Fibroblast of lung (primary cell): ENCODE results near the gene MYO1D. TPM values are rescaled to one million over a fixed set of nuclear protein-coding genes. Genes with fewer than 3 reads are reported as not detected.

Source experiments
- DNase-seq, 2 donors: peaks; one replicate each; pipeline versions ENCODE4 v3.0.0 to v3.0.0-alpha.2; 2010; ENCODE audit warnings: low read depth in 2 of 2
- H2AFZ ChIP-seq: 2 replicates; pipeline ENCODE4 v1.5.1; 2012; ENCODE audit warnings: low read length, control low read depth, inconsistent platforms
- H3K27ac ChIP-seq: 2 replicates; pipeline ENCODE4 v1.5.1; 2011; ENCODE audit warnings: low read length, control low read depth; ENCODE audit not compliant: insufficient read depth
- H3K27me3 ChIP-seq: 2 replicates; pipeline ENCODE4 v1.5.1; 2011; ENCODE audit warnings: mild to moderate bottlenecking, low read length; ENCODE audit not compliant: control insufficient read depth, insufficient read depth
- H3K36me3 ChIP-seq: 2 replicates; pipeline ENCODE4 v1.5.1; 2011; ENCODE audit warnings: low read length; ENCODE audit not compliant: control insufficient read depth, insufficient read depth
- H3K4me1 ChIP-seq: 2 replicates; pipeline ENCODE4 v1.5.1; 2011; ENCODE audit warnings: low read length; ENCODE audit not compliant: control insufficient read depth, insufficient read depth; ENCODE audit errors: extremely low read depth
- H3K4me2 ChIP-seq: 2 replicates; pipeline ENCODE4 v1.5.1; 2011; ENCODE audit warnings: low read length, control low read depth; ENCODE audit not compliant: insufficient read depth; ENCODE audit errors: extremely low read depth
- H3K4me3 ChIP-seq, 4 experiments: fragments of 200-600 bp in 1 of 4; sonication (generic) in 1 of 4; replicated peaks in 1 of 4; 2 replicates each; pipeline ENCODE4 v1.5.1; 2011 to 2016; ENCODE audit warnings: low read length in 4 of 4, low read depth in 3 of 4, mild to moderate bottlenecking in 3 of 4, control low read depth in 2 of 4, inconsistent platforms in 1 of 4, mixed read lengths in 1 of 4; ENCODE audit not compliant: insufficient read depth in 1 of 4; ENCODE audit errors: control extremely low read depth in 1 of 4
- H3K79me2 ChIP-seq: 2 replicates; pipeline ENCODE4 v1.5.1; 2012; ENCODE audit warnings: mild to moderate bottlenecking, low read length, inconsistent platforms; ENCODE audit not compliant: control insufficient read depth, insufficient read depth
- H3K9ac ChIP-seq: 2 replicates; pipeline ENCODE4 v1.5.1; 2011; ENCODE audit warnings: mild to moderate bottlenecking, low read length, control low read depth; ENCODE audit not compliant: insufficient read depth
- H3K9me3 ChIP-seq: 2 replicates; pipeline ENCODE4 v1.5.1; 2012; ENCODE audit warnings: low read depth, low read length; ENCODE audit not compliant: control insufficient read depth, insufficient read depth
- H4K20me1 ChIP-seq: 2 replicates; pipeline ENCODE4 v1.5.1; 2011; ENCODE audit warnings: low read length; ENCODE audit not compliant: control insufficient read depth, insufficient read depth; ENCODE audit errors: extremely low read depth
- EZH2 ChIP-seq: IDR thresholded peaks from 2 replicates; pipeline ENCODE4 v1.5.1; 2012; ENCODE audit warnings: low read length, control low read depth, mild to moderate bottlenecking; ENCODE audit errors: missing control alignments
- polyA plus RNA-seq, 2 donors: library from polyadenylated mRNA; depleted of rRNA in 1 of 2; stranded (reverse) in 1 of 2; unstranded in 1 of 2; fragments of >200 nt; gene quantifications; 2 replicates each; pipeline ENCODE4 v1.2.1, GENCODE V29; 2011 to 2012; ENCODE audit warnings: missing spikeins in 1 of 2
- total RNA-seq: library from RNA; depleted of rRNA; stranded (reverse); fragments of >200 nt; gene quantifications from 2 replicates; pipeline ENCODE4 v1.2.1, GENCODE V29; 2014
- TF ChIP-seq, protein P1 (sequence below), 2 donors: IDR thresholded peaks in 1 of 2; conservative IDR thresholded peaks in 1 of 2; 1 replicate in 1 of 2; 2 replicates in 1 of 2; pipeline ENCODE4 v1.5.1; 2011 to 2012; ENCODE audit warnings: low read length in 2 of 2, control low read depth in 1 of 2, inconsistent platforms in 1 of 2, low read depth in 1 of 2, mild to moderate bottlenecking in 1 of 2

MYO1D gene
- total and polyA plus RNA-seq, 2 donors (not counting 1 experiment from before 2014, with no cell fraction given): 35.0 to 46.6 TPM

DNA sequence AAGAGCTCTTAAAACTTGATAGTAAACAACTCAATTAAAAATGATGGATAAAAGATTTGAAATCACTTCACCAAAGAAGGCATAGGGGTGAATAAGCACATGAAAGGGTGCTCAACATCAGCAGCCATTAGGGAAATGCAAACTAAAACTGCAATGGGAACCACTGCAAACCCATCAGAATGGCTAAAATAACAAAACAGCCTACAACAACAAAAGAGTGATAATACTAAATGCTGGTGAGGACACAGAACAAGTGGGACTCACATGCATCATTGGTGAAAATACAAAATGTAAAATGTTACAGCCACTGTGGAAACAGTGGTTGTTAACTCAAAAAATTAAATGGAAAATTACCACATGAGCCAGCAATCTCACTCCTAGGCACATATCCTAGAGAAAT is 268.7 kb downstream of the MYO1D start:
- Histone ChIP-seq H4K20me1 (no peaks in the 10 kb centered on the region), H3K79me2 (no peaks in the 10 kb centered on the region), H3K27ac (no peak overlapping the region), H3K36me3 (no peaks in the 10 kb centered on the region), H3K4me2 (no peak overlapping the region), H3K9ac (no peak overlapping the region), H3K4me3 (no peak overlapping the region), H2AFZ (no peak overlapping the region), H3K27me3 (no peaks in the 10 kb centered on the region), H3K9me3 (no peaks in the 10 kb centered on the region), H3K4me1 (no peaks in the 10 kb centered on the region)
- no peak for DNase-seq
- TF ChIP-seq, protein P1, sequence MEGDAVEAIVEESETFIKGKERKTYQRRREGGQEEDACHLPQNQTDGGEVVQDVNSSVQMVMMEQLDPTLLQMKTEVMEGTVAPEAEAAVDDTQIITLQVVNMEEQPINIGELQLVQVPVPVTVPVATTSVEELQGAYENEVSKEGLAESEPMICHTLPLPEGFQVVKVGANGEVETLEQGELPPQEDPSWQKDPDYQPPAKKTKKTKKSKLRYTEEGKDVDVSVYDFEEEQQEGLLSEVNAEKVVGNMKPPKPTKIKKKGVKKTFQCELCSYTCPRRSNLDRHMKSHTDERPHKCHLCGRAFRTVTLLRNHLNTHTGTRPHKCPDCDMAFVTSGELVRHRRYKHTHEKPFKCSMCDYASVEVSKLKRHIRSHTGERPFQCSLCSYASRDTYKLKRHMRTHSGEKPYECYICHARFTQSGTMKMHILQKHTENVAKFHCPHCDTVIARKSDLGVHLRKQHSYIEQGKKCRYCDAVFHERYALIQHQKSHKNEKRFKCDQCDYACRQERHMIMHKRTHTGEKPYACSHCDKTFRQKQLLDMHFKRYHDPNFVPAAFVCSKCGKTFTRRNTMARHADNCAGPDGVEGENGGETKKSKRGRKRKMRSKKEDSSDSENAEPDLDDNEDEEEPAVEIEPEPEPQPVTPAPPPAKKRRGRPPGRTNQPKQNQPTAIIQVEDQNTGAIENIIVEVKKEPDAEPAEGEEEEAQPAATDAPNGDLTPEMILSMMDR (conservative IDR thresholded peaks at IDR 0.05 in 1 of 2, IDR thresholded peaks at IDR 0.05 in 1 of 2; ENCODE audit: low read depth in 1 of 2, low read length in 2 of 2): no peak
- no peak for TF ChIP-seq EZH2

DNA sequence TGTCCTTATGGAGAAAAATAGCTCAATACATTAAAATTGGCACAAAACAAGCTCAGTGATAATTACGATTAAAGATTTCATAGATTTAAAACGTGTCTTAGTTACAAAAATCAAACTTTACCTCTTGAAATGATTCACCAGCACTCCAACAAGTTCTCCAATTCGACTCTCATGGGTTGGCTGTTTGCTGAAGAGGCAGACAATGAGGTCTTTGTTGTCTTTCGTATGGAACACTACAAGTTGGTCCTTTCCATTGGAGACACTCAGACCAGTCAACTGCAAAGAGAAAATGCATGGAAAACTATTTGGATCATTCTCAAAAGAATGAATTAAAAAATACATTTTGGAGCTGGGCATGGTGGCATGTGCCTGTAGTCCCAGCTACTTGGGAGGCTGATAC is 272.0 kb downstream of the MYO1D start:
- Histone ChIP-seq H3K4me2 (no peak overlapping the region), H2AFZ (no peak overlapping the region), H3K27me3 (no peaks in the 10 kb centered on the region), H3K79me2 (no peaks in the 10 kb centered on the region), H3K9me3 (no peaks in the 10 kb centered on the region), H4K20me1 (no peaks in the 10 kb centered on the region), H3K4me3 (no peak overlapping the region), H3K27ac (no peak overlapping the region), H3K9ac (no peak overlapping the region), H3K36me3 (no peaks in the 10 kb centered on the region), H3K4me1 (no peaks in the 10 kb centered on the region)
- DNase-seq: no peak
- TF ChIP-seq, protein P1 (conservative IDR thresholded peaks at IDR 0.05 in 1 of 2, IDR thresholded peaks at IDR 0.05 in 1 of 2; ENCODE audit: low read depth in 1 of 2, low read length in 2 of 2): no peak
- TF ChIP-seq EZH2: no peak

DNA sequence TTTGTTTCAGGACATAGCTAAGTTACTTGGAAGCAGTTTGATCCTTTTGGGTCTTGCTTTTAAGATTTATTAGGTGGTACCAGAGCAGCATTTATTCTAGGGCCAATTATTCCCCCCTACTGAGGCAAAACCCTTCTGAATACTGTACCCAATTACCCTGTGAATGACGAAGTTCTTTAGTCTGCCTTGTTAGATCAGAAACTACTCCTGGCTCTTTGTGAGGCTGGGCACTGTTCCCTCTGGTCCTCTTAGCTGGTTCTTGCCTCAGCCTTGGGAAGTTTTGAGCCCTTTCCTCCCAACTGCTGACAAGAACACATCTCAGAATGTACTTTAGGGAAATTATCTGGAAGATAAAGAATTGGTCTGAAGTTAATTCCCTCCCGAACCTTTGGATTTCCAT is 274.5 kb downstream of the MYO1D start:
- no peaks in the 10 kb centered on the region for H3K9me3 ChIP-seq
- DNase-seq: no peak
- no peaks in the 10 kb centered on the region for H3K27me3 ChIP-seq
- H4K20me1 ChIP-seq: no peaks in the 10 kb centered on the region
- TF ChIP-seq, protein P1 (conservative IDR thresholded peaks at IDR 0.05 in 1 of 2, IDR thresholded peaks at IDR 0.05 in 1 of 2; ENCODE audit: low read depth in 1 of 2, low read length in 2 of 2): no peak
- no peak for TF ChIP-seq EZH2
- no peak overlapping the region for H3K9ac ChIP-seq
- no peaks in the 10 kb centered on the region for H3K36me3 ChIP-seq
- H3K79me2 ChIP-seq: no peaks in the 10 kb centered on the region
- H3K4me3 ChIP-seq: no peak overlapping the region
- no peak overlapping the region for H3K27ac ChIP-seq
- H2AFZ ChIP-seq: no peak overlapping the region
- no peaks in the 10 kb centered on the region for H3K4me1 ChIP-seq
- no peak overlapping the region for H3K4me2 ChIP-seq
